Mesenteric fat pad (tissue), 1 donor: Measurements from ENCODE around the gene MARK1. TPM values are rescaled to one million over a fixed set of nuclear protein-coding genes. Genes with fewer than 3 reads are reported as not detected.
A peak's percentile ranks its signal among the peaks of the same experiment; 100 is the strongest.

Experiments used
- DNase-seq: peaks from one replicate; pipeline ENCODE4 v3.0.0-alpha.2; 2020; ENCODE audit warnings: low spot score
- total RNA-seq: library from RNA; stranded (reverse); fragmentation: NEBNext Ultra II Directional; extraction: Animal tissue kit (Norgen Biotek cat#: 25700); gene quantifications from one replicate; pipeline ENCODE4 v1.2.1, GENCODE V29; 2021
- donor health status: DM: yes; HTN: yes; CAD: no.

The MARK1 gene
- total RNA-seq, 1 donor from 2014 or later, result 19.2 TPM

DNA sequence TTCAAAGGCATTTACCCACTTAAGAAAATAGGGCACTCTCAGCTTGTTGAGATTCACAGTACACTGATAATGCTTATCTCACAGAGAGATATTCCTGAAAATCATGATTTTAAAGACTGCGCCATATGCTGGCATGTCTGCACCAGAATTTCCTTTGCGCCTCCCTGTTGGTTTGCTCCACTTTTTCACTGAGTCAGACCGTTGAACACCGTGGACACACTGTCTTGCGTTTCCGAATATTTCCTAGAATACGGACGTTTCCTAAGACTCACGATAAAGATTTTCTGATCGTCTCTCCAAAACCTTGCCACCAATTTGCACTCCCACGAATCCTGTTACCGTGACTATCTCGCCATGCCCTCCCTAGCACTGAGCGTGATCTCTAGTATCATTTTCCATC, 161.7 kb downstream of the MARK1 start:
- DNase-seq, result no peak

DNA sequence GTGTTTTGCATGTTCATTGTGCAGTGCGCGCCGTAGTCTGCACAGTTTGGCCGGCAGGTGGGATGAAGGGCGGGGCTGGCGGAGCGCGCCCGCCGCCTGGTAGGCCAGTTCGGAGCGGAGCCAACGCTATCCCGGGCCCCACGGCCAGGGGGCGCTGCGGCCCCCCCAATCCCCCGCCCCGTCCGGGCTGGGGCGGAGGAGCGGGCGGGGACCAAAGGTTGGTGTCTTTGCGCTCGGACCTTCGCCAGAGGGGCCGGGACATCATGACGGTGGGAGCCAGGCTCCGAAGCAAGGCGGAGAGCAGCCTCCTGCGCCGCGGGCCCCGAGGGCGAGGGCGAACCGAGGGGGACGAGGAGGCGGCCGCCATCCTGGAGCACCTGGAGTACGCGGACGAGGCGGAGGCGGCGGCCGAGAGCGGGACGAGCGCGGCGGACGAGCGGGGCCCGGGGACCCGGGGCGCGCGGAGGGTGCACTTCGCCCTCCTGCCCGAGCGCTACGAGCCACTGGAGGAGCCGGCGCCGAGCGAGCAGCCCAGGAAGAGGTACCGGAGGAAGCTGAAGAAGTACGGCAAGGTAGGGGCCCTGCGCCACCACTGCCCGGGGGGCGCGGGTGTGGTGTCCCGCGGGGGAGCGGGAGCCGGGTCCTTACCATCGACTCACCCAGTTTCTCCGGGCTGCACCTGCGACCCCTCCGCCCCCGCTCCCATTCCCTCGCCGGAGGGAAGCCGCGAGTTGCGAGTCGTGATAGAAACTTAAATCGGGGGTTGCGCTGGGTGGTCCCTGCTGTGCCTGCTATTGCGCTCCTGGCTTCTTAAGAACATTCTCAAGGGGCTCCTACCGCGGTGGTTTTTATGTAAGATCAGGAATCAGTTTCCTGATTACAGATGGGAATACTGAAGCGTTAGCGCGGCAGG, 162.5 kb downstream of the MARK1 start, which contains the start of gene C1orf115:
Gene C1orf115 (plus strand): TSS at position 224 of the 913 bp plus-strand sequence. CDS start 40 bp downstream, at position 264.
- peak; percentile 94 for DNase-seq

DNA sequence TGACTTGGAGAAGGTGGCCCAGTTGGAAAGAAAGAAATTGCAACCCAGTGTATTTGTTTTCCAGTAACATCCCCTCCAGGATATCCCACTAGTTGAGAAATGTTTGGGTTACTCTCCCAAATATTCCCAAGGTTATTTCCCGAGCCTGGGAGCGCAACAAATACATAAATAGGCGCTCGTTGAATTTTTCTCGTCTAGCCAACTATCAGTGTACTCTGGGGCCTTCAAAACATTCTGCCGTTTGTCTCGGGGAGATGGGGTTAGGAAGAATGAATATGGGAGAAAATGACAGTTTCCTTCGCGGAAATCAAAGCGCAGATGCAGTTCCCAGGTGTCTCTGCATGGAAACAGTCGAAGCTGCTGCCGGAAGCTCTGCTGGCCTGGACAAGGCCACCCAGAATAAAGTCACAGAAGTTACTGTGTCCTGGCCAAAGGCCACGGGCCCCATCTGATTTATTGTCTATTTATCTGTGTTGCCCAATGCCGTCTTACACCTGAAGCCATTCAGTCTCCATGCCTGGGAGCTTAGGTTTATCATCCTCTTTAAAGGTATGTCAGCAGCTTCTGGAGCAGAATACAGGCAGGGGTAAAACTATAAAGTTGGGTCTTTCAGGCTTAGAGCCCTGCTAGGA, 163.2 kb downstream of the MARK1 start:
- no peak for DNase-seq

DNA sequence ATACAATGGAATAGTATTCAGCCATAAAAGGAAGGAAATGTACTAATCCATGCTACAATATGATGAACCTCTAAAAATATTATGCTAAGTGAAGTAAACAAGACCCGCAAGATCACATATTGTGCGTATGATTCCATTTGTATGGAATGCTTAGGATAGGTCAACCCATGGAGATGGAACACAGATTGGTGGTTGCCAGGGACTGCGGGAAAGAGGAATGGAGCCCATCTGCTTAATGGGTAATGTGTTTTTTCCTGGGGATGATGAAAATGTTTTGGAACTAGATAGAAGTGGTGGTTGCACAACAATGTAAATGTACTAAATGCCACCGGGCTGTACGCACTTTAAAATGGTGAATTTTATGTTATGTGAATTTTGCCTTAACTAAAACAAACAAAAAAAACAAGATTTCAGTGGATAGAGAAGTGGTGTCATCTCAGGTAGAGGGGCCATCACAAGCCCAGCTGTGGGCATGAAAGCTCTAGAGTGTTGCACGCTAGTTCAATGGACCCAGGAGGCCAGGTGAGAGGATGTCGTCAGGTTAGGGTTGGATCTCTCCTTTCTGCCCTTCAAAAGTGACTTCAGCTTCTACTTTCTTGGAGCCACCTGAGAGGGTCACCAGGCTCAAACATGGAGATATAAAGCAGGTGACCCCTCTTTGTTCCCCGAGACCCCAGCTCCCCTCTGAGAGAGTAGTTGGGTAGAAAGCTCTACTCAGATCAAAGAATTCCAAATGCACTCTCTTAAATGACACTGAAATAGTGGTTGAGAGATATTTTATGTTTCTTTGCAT, 164.7 kb downstream of the MARK1 start:
- no peak for DNase-seq

DNA sequence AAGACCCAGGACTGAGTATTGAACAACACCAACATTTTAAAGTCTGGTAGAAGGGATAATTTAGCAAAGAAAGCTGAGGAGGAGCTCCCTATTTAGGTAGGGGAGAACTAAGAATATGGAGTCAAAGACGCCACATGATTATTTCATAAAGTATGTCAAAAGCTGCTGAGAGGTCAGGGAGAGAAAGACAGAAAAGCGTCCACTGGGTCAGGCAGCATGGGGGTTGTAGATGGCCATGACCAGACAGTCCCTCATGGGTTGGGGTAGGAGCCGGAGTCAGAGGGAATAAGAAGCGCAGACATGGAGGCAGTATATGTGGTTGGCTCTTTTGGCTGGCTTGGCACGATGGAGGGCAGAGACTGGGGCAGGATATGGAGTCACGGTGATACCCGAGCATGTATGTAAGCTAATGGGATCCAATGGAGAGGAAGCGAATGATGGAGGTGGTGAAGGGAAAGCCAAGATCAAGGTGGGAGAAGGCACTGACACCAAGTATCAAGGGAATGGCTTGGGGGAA, 167.0 kb downstream of the MARK1 start:
- DNase-seq, result no peak

DNA sequence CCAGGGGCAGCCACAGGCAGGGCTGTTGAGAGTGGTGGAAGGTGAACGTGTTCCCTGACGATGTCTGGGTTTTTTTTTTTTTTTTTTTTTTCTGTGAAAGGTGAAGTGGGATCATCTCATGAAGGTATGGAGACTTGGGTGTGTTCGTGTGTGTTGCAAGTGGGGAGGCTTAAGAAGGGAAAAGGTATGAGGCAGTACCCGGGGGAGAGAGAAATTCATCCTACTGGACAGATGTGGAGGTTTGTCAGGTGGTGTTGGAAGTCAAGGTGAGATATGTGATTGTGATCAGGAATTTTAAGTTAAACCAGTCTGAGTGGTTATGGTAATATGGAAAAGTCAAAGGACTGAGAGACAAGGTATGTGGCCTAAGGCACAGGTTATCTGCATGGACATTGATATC, 167.5 kb downstream of the MARK1 start:
- DNase-seq, result no peak

DNA sequence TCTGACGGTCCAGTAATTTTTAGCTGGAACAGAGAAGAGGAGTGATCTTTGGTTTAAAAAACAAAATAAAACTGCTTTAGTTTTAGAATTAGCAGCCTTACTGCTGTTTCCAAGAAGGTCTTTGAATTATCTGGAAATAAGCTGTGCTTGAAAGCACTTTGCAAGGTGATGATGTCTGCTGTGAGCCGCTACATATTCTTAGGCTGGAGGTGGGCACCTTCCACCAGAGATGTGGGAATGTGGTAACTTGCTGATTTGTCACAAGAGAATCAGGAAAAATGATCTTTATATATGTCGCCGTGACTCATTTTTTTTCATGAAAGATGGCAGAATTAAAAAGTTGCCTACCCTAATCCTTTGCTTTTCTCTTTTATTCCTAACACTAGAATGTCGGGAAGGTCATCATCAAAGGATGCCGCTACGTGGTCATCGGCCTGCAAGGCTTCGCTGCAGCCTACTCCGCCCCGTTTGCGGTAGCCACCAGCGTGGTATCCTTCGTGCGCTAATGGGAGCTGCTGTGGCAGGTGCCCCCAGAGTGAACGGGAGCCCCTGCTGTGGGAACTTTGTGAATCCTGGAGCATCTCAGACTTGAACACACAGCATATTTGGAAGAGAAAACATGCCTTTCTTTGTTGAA, 168.4 kb downstream of the MARK1 start:
- no peak for DNase-seq

DNA sequence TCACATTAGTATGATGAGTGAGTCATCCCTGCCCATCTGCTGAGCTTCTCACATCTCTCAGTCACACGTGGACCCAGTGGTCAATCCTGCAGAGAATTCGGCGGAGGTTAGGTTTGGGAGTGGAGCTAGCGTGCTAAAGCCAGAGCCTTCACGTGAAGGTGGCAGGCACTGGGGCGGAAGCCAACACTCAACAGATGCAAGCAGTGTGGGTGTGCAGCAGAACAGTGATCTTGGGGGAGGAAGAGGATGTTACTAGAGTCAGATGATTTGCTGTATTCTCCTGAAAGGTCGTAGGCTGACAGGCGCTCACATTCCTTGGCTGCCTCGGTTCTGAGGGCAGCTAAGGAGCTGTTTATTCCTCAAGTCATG, 168.9 kb downstream of the MARK1 start:
- no peak for DNase-seq

DNA sequence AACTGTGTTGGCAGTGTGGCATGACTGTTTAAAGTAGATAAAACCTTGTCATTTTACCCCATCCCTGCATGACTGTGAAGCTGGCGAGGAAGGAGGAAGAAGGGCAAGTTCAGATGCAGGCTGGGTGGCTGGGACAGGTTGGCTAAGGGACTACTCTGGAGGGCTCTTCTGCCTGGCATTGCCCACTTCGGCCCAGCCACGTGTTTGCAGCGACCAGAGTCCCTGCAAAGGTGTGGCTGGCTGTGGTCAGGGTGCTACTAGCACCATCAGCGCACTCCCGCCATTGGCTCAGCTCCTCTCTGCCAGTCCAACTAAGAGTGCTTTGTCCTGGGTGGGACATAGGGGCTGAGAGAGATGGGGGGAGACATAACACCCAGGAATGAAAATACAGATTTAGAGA, 169.4 kb downstream of the MARK1 start:
- DNase-seq, result no peak

DNA sequence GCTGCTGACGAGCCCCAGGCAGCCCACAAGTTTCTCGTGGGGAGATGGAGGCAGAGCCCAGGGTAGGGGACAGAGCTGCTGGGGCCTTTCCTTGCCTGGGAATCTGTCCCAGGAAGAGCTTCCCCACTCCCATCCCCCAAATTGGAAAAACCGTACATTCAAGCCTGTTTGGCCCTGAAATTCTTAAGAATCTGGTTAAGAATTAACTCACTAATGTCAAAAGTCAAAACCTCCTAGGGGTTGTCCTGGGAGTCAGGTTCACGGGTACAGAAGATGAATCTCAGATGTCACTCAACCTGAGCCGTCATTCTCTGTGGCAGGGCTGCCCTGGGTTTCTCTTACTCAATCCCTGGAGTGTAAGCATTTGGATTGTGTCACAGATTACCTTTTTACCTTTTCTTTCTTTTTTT, 170.7 kb downstream of the MARK1 start:
- DNase-seq, result no peak

DNA sequence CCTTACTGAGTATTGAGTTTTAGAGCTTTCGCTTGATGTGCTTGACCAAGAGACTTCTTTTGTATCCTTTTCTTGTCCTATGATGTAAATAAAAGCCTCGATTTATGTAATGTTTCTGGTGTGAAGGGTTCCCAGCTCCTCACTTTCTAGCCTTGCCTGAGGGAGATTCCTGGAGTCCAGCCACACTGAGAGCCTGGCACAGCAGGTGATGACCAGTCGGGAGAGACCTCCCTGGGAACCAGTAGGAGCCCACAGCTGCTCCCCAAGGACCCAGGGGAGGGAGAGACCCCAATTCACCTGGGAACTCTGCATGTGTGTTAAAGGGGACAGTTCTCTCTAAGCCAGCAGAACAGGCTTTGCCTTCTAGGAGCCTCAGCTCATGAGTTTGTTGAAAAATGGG, 171.1 kb downstream of the MARK1 start:
- DNase-seq, result no peak

DNA sequence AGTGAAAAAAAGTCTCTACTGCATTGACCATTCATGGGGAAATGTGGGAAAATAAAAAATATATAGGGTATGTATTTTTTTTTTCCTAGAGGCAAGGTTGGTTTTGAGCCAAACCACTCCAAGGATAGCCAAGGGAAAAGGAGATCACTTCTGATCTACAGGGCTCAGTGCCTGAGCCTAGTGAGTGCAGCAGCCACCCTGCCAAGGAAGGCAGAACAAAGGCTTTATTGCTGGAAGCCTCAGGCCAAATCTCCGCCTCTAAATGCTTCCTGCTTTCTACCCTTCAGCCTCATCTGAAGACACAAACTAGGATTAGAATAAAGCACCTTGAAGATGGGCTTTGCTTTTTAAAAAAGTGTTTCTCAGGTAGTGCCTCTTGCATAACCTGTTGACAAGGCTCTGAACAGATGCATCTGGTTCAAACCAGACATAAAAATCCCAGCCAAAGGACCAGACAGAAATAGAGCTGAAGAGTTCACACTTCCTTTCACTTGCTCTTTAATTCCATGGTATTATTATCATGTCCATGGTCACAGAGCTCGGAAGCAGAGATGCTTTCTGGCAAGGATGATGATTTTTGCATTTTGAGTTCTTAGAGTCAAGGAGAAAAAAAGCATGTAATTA, 172.7 kb downstream of the MARK1 start:
- no peak for DNase-seq

DNA sequence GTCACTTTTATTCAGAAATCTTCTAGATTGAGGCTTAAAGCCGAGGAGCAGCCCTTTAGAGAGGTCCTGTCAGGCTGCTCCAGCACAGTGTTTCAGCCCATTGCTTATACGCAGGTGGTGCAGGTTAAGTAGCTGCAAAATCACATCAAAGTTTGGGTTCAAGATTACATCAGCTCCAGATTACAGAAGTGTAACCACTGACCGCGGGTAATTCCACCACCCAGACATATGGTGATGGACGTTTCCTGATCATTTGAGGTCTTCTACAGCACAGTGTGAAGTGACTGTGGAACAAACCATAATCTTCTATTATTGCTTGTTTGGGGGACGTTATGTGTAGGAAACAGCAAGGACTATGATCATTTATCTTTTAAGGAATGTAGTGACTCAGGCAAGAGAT, 174.0 kb downstream of the MARK1 start:
- no peak for DNase-seq

DNA sequence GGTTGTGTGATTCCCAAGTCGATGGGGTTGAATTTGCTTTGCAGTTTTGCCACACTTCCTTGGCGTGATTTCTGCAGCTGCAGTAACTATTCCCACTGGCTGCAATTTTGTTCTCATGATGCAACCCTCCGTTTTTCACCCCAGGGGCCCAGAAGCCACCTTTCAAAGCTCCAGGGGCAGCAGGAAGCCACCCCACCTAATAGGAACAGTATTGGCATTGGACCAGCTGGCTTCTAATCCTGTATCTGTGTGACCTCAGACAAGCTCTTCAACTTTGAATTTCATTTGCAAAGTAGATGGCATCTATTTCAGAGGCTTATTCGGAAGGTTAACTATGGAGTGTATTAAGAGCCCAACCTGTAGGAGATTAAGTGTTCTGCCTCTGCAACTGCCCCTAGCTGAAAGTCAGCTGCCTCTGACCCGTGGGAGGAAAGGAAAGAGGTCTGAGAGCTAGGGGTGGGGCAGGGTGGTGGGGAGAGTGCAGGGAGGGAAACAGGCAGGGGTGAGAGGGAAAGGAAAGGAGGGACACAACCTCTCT, 174.9 kb downstream of the MARK1 start:
- DNase-seq, result no peak

DNA sequence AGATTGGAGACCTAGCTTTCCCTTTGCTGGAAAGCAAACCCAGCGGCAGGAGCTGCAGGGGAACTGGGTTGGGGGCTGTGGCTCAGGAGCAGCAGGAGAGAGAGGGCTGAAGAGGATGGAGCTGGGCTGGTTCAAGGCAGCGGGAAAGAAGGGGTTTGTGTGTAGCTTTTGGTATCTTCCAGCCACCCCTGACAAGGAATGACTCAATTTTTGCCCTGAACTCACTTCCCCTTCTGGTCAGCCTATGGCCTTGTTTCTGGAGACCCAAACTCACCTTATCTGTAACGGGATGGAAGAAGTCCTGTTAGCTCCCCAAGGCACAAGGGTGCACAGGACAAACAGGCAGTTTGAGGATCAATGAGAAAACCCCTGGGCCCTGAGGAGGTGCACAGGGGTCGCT, 175.4 kb downstream of the MARK1 start:
- no peak for DNase-seq

DNA sequence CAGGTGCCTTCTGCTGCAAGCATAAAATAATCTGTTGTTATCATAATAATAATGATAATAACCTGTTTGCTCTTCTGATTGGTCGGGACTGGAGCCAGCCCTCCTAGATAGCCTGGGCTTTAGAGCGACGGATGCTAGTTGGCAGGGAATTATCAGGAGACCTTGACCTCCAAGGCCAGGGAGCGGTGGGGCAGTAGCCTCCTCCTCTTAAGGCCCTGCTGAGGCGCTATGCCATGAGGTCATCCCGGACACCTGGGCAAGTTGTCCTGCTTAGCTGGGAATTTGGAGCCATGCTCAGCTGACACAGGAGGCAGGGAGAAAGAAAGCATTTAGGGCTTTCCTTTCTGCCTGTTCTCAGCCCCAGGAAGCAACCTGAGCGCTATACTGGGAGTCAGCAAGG, 177.8 kb downstream of the MARK1 start:
- no peak for DNase-seq

DNA sequence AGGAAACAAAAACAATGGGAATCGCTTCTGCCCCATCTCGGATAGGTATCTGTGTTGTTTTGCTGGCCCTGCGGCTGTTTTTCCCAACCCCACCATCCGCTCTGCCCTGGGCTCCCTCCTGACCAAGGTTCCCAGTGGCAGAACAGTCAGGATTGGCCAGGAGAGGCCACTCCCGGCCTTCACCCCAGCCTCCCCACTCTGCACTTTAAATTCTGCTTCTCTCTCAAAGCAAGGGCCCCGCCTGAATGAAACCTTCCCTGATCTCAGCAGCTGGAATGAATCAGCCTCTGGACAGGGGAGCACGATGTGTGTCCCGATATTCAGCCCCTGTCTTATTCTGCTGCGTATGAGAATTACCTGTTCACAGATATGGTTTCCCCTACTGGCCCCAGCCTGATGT, 178.5 kb downstream of the MARK1 start:
- DNase-seq, result no peak

DNA sequence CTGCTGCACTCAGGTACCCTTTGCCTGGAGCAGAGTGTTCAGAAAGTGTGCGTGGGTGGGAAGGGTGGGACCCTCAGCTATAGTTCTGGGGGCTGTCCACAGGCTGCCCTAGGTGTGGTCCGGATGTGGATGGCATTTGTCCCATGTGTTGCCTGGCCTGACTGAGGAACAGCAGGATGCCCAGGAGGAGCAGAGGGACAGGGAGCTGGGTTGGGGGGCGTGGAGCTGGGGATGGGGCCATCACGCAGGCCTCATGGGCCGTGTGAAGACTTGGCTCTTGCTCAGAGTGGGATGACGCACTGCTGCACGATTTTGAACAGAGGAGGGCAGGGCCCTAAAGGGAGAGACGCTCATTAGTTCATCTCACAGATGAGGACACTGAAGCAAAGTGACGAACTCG, 179.2 kb downstream of the MARK1 start:
- no peak for DNase-seq

DNA sequence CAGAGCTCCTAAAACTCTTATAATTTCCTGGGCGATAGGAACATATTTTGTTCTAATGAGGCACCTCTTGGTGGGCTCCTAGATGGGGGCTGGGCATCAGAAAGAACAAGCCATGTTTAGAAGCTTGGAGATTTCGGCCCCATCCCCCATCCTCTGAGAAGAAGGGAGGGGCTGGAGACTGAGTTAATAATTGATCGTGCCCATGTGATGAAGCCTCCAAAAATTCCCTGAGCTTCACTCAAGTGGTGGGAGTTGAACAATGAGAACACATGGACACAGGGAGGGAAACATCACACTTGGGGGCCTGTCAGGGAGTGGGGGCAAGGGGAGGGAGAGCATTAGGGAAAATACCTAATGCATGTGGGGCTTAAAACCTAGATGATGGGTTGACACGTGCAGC, 180.3 kb downstream of the MARK1 start:
- no peak for DNase-seq
